ENCODE data around the gene ITSN2. TPM values are rescaled to one million over a fixed set of nuclear protein-coding genes. Genes with fewer than 3 reads are reported as not detected.

Gene ITSN2
- total and polyA plus RNA-seq, 7 donors: 12.2 to 71.7 (median 33.5) TPM

DNA sequence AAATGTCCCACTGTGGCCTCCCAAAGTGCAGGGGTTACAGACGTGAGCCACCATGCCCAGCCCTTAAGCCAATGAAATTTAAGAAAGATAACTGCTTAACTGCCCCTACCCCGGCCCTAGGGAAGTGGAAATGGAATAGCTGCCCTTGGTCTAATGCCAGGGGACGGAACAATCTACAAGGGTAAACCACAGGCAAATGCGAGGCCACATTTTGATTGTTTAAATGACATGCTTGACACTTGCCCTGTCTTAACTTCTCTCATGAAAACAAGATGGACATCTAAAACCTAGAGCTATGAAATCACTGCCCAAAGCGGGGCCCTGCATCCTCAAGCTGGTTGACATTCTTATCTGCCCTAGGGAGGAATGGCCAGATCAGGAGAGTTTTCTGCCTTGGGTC, 5.5 kb upstream of the ITSN2 start:
- TF ChIP-seq, protein P1, sequence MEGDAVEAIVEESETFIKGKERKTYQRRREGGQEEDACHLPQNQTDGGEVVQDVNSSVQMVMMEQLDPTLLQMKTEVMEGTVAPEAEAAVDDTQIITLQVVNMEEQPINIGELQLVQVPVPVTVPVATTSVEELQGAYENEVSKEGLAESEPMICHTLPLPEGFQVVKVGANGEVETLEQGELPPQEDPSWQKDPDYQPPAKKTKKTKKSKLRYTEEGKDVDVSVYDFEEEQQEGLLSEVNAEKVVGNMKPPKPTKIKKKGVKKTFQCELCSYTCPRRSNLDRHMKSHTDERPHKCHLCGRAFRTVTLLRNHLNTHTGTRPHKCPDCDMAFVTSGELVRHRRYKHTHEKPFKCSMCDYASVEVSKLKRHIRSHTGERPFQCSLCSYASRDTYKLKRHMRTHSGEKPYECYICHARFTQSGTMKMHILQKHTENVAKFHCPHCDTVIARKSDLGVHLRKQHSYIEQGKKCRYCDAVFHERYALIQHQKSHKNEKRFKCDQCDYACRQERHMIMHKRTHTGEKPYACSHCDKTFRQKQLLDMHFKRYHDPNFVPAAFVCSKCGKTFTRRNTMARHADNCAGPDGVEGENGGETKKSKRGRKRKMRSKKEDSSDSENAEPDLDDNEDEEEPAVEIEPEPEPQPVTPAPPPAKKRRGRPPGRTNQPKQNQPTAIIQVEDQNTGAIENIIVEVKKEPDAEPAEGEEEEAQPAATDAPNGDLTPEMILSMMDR (IDR thresholded peaks at IDR 0.05): no peak
- H3K4me3 ChIP-seq: no peak overlapping the region
- 8 to 18% (median 9%) methylated on average over 5 of the region's 5 CpGs for WGBS, 3 donors
- ATAC-seq (peak; percentile 24 to 40 (median 28)), DNase-seq (no peak)
- intact Hi-C loops (cut with DNase I): no loop called here
- no peaks in the 10 kb centered on the region for H3K27me3 ChIP-seq (ENCODE audit: insufficient read depth in 3 of 3, low read length in 2 of 3)
- no peaks in the 10 kb centered on the region for H3K36me3 ChIP-seq (ENCODE audit: insufficient read depth in 1 of 2, low read depth in 1 of 2)
- H3K4me1 ChIP-seq: peaks cover 19% of the 10 kb centered on the region
- no peaks in the 10 kb centered on the region for H3K9me3 ChIP-seq
- peak overlapping the region; percentile 78 for H3K27ac ChIP-seq

DNA sequence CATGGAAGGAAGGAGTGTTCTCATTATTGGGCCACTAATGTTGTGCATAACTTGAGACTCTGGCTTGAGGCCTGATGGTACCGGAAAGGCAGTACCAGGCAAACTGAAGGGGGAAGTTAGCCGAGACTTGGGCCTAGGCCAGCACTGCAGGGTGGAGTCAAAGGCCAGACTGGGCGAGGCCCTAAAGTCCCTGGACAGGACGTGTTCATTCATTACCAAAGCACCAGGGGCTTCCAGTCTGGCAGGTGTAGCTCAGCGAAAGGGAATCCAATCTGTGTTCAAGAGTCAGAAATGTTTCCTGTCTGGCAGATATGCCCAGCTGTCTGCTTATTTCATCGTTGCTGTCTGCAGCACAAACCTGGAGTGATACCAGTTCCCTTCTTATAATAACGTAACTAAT, 4.7 kb upstream of the ITSN2 start:
- H3K4me3 ChIP-seq: peak overlapping the region; percentile 3
- H3K36me3 ChIP-seq (ENCODE audit: insufficient read depth in 1 of 2, low read depth in 1 of 2): no peaks in the 10 kb centered on the region
- intact Hi-C loops (cut with DNase I): no loop called here
- WGBS, 3 donors: 6 to 16% (median 8%) methylated on average over 7 of the region's 7 CpGs
- ATAC-seq (peak; percentile 83 to 87 (median 86)), DNase-seq (peak; percentile 89 to 95)
- peak overlapping the region; percentile 78 for H3K27ac ChIP-seq
- H3K9me3 ChIP-seq: no peaks in the 10 kb centered on the region
- TF ChIP-seq, protein P1 (IDR thresholded peaks at IDR 0.05): no peak
- peaks cover 19% of the 10 kb centered on the region for H3K4me1 ChIP-seq
- H3K27me3 ChIP-seq (ENCODE audit: insufficient read depth in 3 of 3, low read length in 2 of 3): no peaks in the 10 kb centered on the region

DNA sequence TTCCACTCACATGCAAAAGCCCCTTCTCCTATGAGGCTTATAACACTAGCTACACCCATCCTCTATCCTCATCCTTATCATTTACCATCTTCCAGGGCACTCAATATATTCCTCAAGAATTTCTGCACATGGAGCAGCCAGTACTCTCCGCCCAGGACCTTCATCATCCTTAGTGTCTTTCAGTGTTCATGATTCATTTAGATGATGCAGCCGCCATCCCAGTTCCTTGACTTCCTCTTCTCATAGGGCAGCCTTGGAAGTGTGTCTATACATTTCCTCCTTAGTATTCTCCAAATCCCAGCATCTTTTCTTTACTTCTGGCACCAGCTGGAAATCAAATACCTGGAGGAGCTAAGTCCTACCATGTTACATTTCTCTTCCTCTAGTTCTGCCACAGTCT, 3.0 kb upstream of the ITSN2 start:
- TF ChIP-seq, protein P1 (IDR thresholded peaks at IDR 0.05): no peak
- Histone ChIP-seq H3K9me3 (no peaks in the 10 kb centered on the region), H3K27me3 (ENCODE audit: insufficient read depth in 3 of 3, low read length in 2 of 3) (no peaks in the 10 kb centered on the region), H3K36me3 (ENCODE audit: insufficient read depth in 1 of 2, low read depth in 1 of 2) (no peaks in the 10 kb centered on the region), H3K27ac (no peak overlapping the region), H3K4me1 (peaks cover 31% of the 10 kb centered on the region), H3K4me3 (no peak overlapping the region)
- WGBS, 3 donors: 93 to 100% (median 95%) methylated on average over 2 of the region's 2 CpGs
- DNase-seq (no peak), ATAC-seq (no peak)
- intact Hi-C loops (cut with DNase I): loop anchor here in 1 of 2 donors (5.0 kb wide), 1 partner anchor 56 kb away; no protein-coding TSS in a partner anchor

DNA sequence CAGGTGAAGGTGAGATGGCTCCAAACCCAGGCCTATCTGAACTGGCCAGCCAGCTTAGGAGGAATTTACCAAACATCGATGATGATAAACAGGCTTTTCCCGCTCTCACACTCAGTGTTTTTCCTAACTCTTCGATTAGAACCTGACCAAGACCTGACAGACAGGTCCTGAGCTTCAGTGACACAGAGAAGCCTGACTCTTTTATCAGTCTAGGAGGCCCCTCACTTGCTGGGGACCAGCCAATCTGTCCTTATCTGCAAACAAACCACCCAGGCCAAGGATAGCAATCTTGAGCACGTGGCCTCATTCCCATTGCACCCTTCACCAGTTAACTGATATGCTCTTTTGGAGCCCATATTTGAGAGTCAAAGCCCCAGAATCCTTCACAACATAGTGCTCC, 1.9 kb upstream of the ITSN2 start:
- 91 to 96% (median 96%) methylated on average over 4 of the region's 4 CpGs for WGBS, 3 donors
- ATAC-seq: no peak

More for the DNA sequence above, 1.9 kb upstream of the ITSN2 start:
- H3K27me3 ChIP-seq (ENCODE audit: insufficient read depth in 3 of 3, low read length in 2 of 3): no peaks in the 10 kb centered on the region
- intact Hi-C loops (cut with DNase I): loop anchor here in 1 of 2 donors (5.0 kb wide), 1 partner anchor 55 kb away; no protein-coding TSS in a partner anchor
- H3K9me3 ChIP-seq: no peaks in the 10 kb centered on the region
- H3K4me3 ChIP-seq: no peak overlapping the region
- H3K4me1 ChIP-seq: peaks cover 36% of the 10 kb centered on the region
- DNase-seq: no peak
- no peaks in the 10 kb centered on the region for H3K36me3 ChIP-seq (ENCODE audit: insufficient read depth in 1 of 2, low read depth in 1 of 2)
- TF ChIP-seq, protein P1 (IDR thresholded peaks at IDR 0.05): no peak
- H3K27ac ChIP-seq: no peak overlapping the region
